IPS-20b (cell line): Measurements from ENCODE around the gene EIF2AK3.
"Not testable (repeated sequence)": the region's sequence is repeated elsewhere in the genome, so short reads cannot be mapped to it uniquely, and the experiment has no call there.

Experiments used
- H3K27ac ChIP-seq: one replicate; pipeline ENCODE4 v1.5.1; 2013; ENCODE audit warnings: low read length
- H3K27me3 ChIP-seq: 2 replicates; pipeline ENCODE4 v1.6.1; 2013; ENCODE audit warnings: mild to moderate bottlenecking, low read length, inconsistent platforms; ENCODE audit not compliant: insufficient read depth
- H3K36me3 ChIP-seq: 2 replicates; pipeline ENCODE4 v1.6.1; 2013; ENCODE audit warnings: low read depth, mild to moderate bottlenecking, inconsistent platforms, low read length, moderate library complexity; ENCODE audit not compliant: insufficient read depth
- H3K4me1 ChIP-seq: 2 replicates; pipeline ENCODE4 v1.6.1; 2013; ENCODE audit warnings: mild to moderate bottlenecking, control low read depth, inconsistent platforms, low read length, moderate library complexity; ENCODE audit not compliant: insufficient read depth
- H3K4me3 ChIP-seq: 2 replicates; pipeline ENCODE4 v1.5.1; 2013; ENCODE audit warnings: mild to moderate bottlenecking, low read length, inconsistent platforms
- H3K9ac ChIP-seq: 2 replicates; pipeline ENCODE4 v1.6.1; 2013; ENCODE audit warnings: low read depth, mild to moderate bottlenecking, inconsistent platforms, low read length, moderate library complexity
- H3K9me3 ChIP-seq: 2 replicates; pipeline ENCODE4 v1.6.1; 2013; ENCODE audit warnings: mild to moderate bottlenecking, low read depth, low read length, inconsistent platforms; ENCODE audit not compliant: insufficient read depth

Gene EIF2AK3

DNA sequence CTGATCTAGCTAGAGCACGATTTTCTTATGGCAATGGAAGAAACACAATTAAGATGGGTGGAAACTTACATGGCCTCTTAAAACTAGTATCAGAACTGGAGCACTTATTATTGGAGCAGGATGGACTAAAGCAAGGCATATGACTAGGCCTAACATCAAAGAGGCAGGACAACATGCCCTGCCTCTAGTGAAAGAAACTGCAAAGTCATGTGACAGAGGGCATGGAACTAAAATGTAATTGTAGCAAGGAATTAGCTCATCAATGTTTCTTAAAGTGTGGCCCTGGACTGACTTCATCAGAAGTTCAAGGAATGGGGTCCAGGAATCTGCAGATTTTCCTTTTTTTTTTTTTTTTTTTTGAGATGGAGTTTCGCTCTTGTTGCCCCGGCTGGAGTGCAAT, 5.3 kb upstream of the EIF2AK3 start:
- H3K27ac ChIP-seq, result no peak overlapping the region
- no peaks in the 10 kb centered on the region for H3K27me3 ChIP-seq
- no peaks in the 10 kb centered on the region for H3K9me3 ChIP-seq
- H3K4me1 ChIP-seq, result peaks cover 39% of the 10 kb centered on the region
- H3K9ac ChIP-seq, result no peak overlapping the region
- no peak overlapping the region for H3K4me3 ChIP-seq
- no peaks in the 10 kb centered on the region for H3K36me3 ChIP-seq

DNA sequence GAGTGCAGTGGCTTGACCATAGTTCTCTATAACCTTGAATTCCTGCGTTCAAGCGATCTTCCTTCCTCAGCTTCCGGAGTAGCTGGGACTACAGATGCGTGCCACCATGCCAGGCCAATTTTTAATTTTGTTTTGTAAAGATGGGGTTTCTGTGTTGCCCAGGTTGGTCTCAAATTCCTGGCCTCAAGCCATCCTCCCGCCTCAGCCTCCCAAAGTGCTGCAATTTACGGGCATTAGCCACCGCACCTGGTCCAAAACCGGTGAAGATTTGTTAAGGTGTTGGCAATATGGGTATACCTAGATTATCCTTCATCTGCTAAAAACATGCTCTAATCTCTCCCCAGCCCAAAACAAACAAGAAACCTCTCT, 1.3 kb upstream of the EIF2AK3 start:
- Histone ChIP-seq H3K27ac (no peak overlapping the region), H3K9me3 (no peaks in the 10 kb centered on the region), H3K27me3 (no peaks in the 10 kb centered on the region), H3K36me3 (no peaks in the 10 kb centered on the region), H3K9ac (peak overlapping the region; percentile 86; the same call in 1 of the 2 replicates), H3K4me1 (peaks cover 57% of the 10 kb centered on the region), H3K4me3 (peak overlapping the region; percentile 82)

DNA sequence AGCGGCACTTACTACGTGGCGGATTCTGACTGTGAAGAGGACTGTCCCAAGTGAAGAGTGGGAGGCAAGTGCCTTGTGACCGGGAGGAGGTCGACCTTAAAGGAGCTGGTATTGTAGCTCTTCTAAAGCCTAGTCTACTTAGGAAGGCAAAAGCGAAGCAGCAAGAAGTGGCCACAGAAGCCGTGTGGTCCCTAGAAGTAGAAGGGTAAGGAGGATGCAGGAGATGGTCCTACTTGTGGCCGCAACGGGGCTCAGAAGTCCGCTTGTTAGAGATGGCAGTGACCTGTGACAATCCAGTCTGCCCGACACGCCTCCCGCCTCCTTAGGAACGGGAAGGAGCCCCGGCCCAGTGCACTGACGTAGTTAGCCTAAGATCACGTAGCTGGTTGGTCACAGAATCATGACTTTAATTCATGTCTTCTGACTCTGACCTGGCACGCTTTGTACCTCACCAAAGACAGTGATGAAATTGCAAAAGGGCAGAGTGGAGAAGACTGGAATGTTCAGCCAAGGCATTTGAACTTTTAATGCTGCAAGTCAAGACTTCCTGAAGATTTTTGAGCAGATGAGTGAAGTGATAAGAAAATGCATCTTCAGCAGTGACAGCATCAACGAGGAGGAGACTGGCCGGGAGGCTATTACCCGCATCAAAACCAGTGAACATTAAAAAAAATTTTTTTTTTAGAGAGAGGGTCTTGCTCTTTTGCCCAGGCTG, 749 bp upstream of the EIF2AK3 start:
- Histone ChIP-seq H3K9ac (peak overlapping the region; percentile 86), H3K27me3 (no peaks in the 10 kb centered on the region), H3K9me3 (no peaks in the 10 kb centered on the region), H3K4me3 (peak overlapping the region; percentile 82), H3K4me1 (peaks cover 61% of the 10 kb centered on the region), H3K36me3 (no peaks in the 10 kb centered on the region), H3K27ac (peak overlapping the region; percentile 81)

DNA sequence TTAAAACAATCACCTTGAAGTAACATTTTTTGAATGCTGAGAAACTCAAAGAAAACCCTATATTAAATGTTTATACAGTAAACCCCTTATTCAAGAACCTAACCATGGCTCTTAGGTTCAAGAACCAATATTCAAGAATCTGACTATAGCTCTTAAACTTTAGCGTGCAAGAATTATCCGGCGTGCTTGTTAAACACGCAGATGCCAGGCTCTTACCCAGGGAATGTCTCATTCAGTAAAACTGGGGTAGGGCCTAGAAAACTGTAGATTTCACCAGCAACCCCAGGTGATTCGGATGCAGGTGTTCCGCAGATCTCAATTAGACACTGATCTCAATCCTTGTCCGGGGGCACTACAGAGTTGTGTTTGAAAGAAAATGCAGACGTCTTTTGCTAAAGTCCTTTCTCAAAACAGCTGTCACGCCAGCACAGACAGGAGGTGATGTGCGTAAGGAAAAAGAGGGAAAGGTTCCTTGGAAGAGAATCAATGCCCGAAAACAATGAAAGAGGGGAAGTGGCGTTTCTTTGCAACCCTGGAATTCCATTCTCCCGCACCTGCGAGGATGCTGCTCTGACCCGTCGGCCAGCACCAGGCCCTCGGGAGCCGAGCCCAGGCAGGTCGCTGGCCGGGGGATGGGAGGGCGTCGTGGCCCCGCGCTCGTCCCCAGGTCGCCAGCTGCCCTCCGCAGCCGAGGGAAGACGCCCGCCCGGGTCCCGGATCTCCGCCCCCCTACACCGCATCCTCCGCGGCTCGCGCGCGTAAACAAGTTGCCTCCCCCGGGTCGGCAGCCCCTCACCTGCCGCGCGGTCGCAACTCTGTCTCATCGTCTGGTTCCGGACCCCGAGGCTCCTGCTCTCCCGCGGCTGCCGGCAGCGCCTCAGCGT, 851 bp downstream of the EIF2AK3 start:
- no peaks in the 10 kb centered on the region for H3K36me3 ChIP-seq
- H3K4me1 ChIP-seq, result peaks cover 50% of the 10 kb centered on the region
- no peaks in the 10 kb centered on the region for H3K9me3 ChIP-seq
- no peaks in the 10 kb centered on the region for H3K27me3 ChIP-seq
- peak overlapping the region; percentile 84; the same call in 1 of the 2 replicates for H3K9ac ChIP-seq
- H3K4me3 ChIP-seq, result peak overlapping the region; percentile 93
- H3K27ac ChIP-seq, result peak overlapping the region; percentile 13

DNA sequence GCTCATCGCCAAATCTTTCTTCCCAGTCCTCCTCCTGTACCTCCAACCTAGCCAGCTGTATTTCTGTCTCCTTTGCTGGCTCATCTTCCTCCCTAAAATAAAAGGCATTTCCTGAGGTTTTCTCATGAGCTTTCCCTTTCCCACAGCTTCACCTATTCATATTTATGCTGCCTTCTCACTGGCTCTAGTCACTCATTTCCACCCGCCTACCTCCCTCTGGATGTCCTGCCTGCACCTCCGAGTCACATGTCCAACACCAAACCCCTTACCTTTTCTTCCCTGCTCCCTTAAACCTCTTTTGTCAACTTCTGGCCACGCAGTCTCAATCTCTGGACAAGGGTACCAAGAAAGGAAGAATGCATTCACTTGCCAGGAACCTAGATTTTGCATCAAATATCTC, 2.8 kb downstream of the EIF2AK3 start:
- H3K9ac ChIP-seq, result peak overlapping the region; percentile 54
- H3K27me3 ChIP-seq, result no peaks in the 10 kb centered on the region
- no peaks in the 10 kb centered on the region for H3K36me3 ChIP-seq
- peak overlapping the region; percentile 93 for H3K4me3 ChIP-seq
- no peak overlapping the region for H3K27ac ChIP-seq
- no peaks in the 10 kb centered on the region for H3K9me3 ChIP-seq
- peaks cover 32% of the 10 kb centered on the region for H3K4me1 ChIP-seq

DNA sequence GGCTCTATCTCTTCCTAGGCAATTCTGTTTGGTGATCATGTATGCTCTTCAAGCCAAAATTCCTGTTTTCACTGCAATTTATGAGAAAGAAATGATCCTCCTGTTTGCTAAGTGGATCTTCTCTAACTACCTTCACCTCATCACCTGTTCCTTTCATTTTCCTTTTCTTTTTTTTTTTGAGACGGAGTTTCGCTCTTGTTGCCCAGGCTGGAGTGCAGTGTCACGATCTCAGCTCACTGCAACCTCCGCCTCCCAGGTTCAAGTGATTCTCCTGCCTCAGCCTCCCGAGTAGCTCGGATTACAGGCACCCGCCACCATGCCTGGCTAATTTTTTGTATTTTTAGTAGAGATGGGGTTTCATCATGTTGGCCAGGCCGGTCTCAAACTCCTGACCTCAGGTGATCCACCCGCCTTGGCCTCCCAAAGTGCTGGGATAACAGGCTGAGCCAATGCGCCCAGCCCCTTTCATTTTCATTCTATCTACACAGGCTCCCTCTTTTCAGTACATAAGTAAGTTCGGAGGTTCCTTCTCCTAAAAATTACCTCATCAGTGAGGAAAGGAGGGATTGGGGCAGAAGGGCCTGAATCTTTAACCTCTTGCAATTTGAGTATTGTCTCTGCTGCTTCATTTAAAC, 3.3 kb downstream of the EIF2AK3 start:
- Histone ChIP-seq H3K4me3 (peak overlapping the region; percentile 93; the same call in 1 of the 2 replicates), H3K4me1 (peaks cover 26% of the 10 kb centered on the region), H3K9ac (peak overlapping the region; percentile 54; the same call in 1 of the 2 replicates)
- H3K9me3 ChIP-seq, H3K27me3 ChIP-seq, H3K36me3 ChIP-seq, H3K27ac ChIP-seq: not testable (repeated sequence)

DNA sequence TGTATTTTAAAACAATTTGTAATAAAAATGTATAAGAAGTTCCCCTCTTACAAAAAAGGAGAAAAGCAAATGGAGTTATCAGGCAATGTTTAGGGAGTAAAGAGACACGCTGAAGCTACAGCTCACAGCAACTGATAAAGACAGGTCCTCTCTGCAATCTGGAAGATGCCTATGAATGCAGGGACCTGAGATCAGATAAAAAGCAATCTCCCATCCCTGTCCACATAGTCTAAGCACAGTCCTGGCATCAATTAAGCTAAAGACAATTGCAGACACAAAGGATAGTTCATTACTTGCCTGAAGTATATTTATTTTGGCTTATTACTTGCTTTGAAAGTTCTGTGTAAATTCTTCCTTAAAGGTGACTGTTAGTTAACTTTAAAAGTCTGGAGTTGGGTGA, 5.0 kb downstream of the EIF2AK3 start:
- Histone ChIP-seq H3K4me1 (peaks cover 24% of the 10 kb centered on the region), H3K27me3 (no peaks in the 10 kb centered on the region), H3K9ac (no peak overlapping the region), H3K9me3 (no peaks in the 10 kb centered on the region), H3K27ac (no peak overlapping the region), H3K36me3 (no peaks in the 10 kb centered on the region), H3K4me3 (no peak overlapping the region)

DNA sequence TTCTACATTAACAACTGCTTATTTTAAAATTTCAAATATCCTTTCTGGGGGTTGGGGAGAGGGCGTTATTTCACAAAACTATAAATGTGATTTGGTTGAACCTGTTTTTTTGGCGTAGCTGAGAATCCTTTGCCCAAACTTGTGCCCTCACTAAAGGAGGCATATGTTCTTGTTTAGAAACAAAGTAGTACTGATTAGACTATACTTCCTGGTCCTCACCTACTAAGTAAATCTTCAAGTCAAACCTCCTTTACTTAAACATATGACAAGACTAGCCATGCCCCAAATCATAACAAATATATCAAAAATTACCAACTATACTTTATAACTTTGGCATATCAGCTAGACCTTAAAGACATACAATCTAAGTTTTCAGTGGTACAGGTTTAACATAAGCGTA, 5.8 kb downstream of the EIF2AK3 start:
- H3K4me1 ChIP-seq, result peaks cover 24% of the 10 kb centered on the region
- no peak overlapping the region for H3K9ac ChIP-seq
- no peak overlapping the region for H3K4me3 ChIP-seq
- H3K9me3 ChIP-seq, result no peaks in the 10 kb centered on the region
- no peaks in the 10 kb centered on the region for H3K36me3 ChIP-seq
- H3K27ac ChIP-seq, result no peak overlapping the region
- H3K27me3 ChIP-seq, result no peaks in the 10 kb centered on the region

DNA sequence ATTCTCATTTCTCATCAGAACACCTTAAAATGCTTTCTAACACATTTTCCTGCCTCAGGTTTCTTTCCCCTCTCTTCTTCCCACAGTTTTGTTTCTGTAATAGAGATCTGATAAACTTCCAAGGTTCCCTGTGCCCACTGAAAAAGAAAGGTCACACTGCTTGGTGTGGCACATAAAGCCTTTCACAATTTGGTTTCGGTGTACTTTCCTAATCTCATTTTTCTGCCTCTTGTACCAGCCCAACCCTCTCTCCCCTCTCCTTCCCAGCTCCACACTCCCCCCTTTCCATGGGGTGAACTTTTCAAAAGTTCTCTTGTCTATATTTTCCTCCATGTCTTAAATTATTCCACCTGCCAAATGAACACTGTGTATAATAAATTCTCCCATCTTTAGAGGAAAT, 7.2 kb downstream of the EIF2AK3 start:
- Histone ChIP-seq H3K9me3 (no peaks in the 10 kb centered on the region), H3K27me3 (no peaks in the 10 kb centered on the region), H3K27ac (no peak overlapping the region), H3K36me3 (no peaks in the 10 kb centered on the region), H3K4me1 (peaks cover 15% of the 10 kb centered on the region), H3K4me3 (no peak overlapping the region), H3K9ac (no peak overlapping the region)

DNA sequence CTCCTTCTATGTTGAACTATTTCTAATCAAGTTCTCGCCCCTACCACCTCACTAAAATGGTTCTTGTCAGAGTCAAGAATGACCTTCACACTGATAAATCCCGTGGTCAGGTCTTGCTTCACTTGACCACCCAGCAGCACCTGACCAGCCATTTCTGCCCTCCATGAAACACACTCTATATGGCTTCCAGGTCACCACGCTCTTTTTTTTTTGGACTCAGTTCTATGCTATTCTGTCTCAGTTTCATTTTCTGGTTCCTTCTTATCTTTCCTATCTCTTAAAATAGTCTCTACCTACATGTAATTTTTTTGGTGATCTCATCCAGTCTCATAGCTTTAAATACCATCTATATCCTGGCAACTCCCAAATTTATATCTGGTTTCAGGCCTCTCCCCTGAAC, 11.4 kb downstream of the EIF2AK3 start:
- H3K27ac ChIP-seq, result no peak overlapping the region
- H3K4me3 ChIP-seq, result no peak overlapping the region
- no peaks in the 10 kb centered on the region for H3K27me3 ChIP-seq
- H3K4me1 ChIP-seq, result no peaks in the 10 kb centered on the region
- no peak overlapping the region for H3K9ac ChIP-seq
- no peaks in the 10 kb centered on the region for H3K9me3 ChIP-seq
- H3K36me3 ChIP-seq, result peaks cover 5% of the 10 kb centered on the region; the same call in 1 of the 2 replicates

DNA sequence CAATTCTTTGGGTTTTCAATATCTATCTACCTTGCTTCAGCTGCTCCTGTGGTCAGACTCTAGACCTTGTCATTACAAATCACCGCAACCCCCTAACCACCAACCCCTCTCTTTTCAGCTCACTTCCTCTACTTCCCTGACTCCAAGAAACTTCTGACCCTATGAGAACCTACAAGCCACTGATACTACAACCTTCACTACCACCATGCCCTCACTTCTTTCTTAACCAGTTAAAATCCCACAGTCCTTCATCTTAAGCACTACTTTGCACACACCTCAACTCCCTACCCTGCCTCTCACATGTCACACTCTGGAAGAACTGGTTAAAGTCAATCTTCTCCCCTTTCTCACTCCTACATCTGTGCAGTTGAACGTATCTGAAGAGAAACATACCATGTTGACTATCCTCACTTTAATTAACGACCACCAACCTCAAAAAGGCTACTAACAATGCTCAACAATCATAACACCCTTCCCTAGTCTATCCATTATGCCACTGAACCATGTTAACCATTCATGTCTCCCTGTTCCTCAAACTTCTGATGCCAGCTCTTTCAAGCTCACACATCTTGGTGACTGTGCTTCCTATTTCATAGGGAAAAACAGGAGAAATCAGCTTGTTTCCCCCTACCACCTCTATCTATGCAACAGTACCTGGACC, 12.6 kb downstream of the EIF2AK3 start:
- no peaks in the 10 kb centered on the region for H3K27me3 ChIP-seq
- H3K27ac ChIP-seq, result no peak overlapping the region
- no peaks in the 10 kb centered on the region for H3K9me3 ChIP-seq
- no peaks in the 10 kb centered on the region for H3K4me1 ChIP-seq
- H3K9ac ChIP-seq, result no peak overlapping the region
- peaks cover 5% of the 10 kb centered on the region; the same call in 1 of the 2 replicates for H3K36me3 ChIP-seq
- H3K4me3 ChIP-seq, result no peak overlapping the region
